Neural cell (in vitro differentiated cells): Measurements from ENCODE around the gene DPEP2.

Source experiments
- CTCF ChIP-seq: fragments of 450-650 bp; IDR thresholded peaks from 2 replicates; pipeline ENCODE4 v1.5.1; 2014; ENCODE audit warnings: antibody characterized with exemption, mild to moderate bottlenecking, moderate library complexity; ENCODE audit not compliant: poor library complexity, severe bottlenecking
- EP300 ChIP-seq: fragments of 450-650 bp; conservative IDR thresholded peaks from 2 replicates; pipeline ENCODE4 v1.6.1; 2014; ENCODE audit warnings: antibody characterized with exemption, mild to moderate bottlenecking, moderate library complexity; ENCODE audit not compliant: poor library complexity, severe bottlenecking
- EZH2 ChIP-seq: fragments of 200-600, 300-800 bp; shearing (Covaris generic), sonication (generic); IDR thresholded peaks from 2 replicates; pipeline ENCODE4 v1.6.1; 2014; ENCODE audit warnings: antibody characterized with exemption, low read length, borderline replicate concordance, mild to moderate bottlenecking; ENCODE audit not compliant: insufficient read depth, poor library complexity, severe bottlenecking
- POLR2AphosphoS5 ChIP-seq: IDR thresholded peaks from 2 replicates; pipeline ENCODE4 v1.6.1; 2012
- RAD21 ChIP-seq: fragments of 450-650 bp; conservative IDR thresholded peaks from 2 replicates; pipeline ENCODE4 v1.6.1; 2014; ENCODE audit warnings: antibody characterized with exemption, mild to moderate bottlenecking, moderate library complexity
- SMC3 ChIP-seq: fragments of 450-650 bp; conservative IDR thresholded peaks from 2 replicates; pipeline ENCODE4 v1.6.1; 2014; ENCODE audit warnings: antibody characterized with exemption, mild to moderate bottlenecking, moderate library complexity; ENCODE audit not compliant: poor library complexity
- TAF1 ChIP-seq: IDR thresholded peaks from 2 replicates; pipeline ENCODE4 v1.6.1; 2012; ENCODE audit warnings: low read depth
- TF ChIP-seq, protein P1 (sequence below): IDR thresholded peaks from 2 replicates; pipeline ENCODE4 v1.6.1; 2012; ENCODE audit warnings: borderline replicate concordance

GRCh38 chr16:67948015-67948414 is 51.3 kb downstream of the DPEP2 start:
- TF ChIP-seq CTCF (no peak), RAD21 (no peak), EZH2 (no peak), POLR2AphosphoS5 (no peak), EP300 (no peak), TAF1 (no peak), SMC3 (no peak)
- TF ChIP-seq, protein P1, sequence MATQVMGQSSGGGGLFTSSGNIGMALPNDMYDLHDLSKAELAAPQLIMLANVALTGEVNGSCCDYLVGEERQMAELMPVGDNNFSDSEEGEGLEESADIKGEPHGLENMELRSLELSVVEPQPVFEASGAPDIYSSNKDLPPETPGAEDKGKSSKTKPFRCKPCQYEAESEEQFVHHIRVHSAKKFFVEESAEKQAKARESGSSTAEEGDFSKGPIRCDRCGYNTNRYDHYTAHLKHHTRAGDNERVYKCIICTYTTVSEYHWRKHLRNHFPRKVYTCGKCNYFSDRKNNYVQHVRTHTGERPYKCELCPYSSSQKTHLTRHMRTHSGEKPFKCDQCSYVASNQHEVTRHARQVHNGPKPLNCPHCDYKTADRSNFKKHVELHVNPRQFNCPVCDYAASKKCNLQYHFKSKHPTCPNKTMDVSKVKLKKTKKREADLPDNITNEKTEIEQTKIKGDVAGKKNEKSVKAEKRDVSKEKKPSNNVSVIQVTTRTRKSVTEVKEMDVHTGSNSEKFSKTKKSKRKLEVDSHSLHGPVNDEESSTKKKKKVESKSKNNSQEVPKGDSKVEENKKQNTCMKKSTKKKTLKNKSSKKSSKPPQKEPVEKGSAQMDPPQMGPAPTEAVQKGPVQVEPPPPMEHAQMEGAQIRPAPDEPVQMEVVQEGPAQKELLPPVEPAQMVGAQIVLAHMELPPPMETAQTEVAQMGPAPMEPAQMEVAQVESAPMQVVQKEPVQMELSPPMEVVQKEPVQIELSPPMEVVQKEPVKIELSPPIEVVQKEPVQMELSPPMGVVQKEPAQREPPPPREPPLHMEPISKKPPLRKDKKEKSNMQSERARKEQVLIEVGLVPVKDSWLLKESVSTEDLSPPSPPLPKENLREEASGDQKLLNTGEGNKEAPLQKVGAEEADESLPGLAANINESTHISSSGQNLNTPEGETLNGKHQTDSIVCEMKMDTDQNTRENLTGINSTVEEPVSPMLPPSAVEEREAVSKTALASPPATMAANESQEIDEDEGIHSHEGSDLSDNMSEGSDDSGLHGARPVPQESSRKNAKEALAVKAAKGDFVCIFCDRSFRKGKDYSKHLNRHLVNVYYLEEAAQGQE: no peak
